Measurements from ENCODE around the gene RHBDD3.
"Not testable (repeated sequence)": the region's sequence is repeated elsewhere in the genome, so short reads cannot be mapped to it uniquely, and the experiment has no call there.

RHBDD3 gene

GRCh38 chr22:29247891-29248290 is 19.9 kb downstream of the RHBDD3 start:
- FAIRE-seq: not testable (repeated sequence)

- no peak for FAIRE-seq
Measured at GRCh38 chr22:29245626-29246385, 22.0 kb downstream of the RHBDD3 start.

- no peak for FAIRE-seq
Measured at GRCh38 chr22:29244785-29245625, 22.8 kb downstream of the RHBDD3 start.

GRCh38 chr22:29243874-29244446 is 23.8 kb downstream of the RHBDD3 start:
- FAIRE-seq: no peak

- FAIRE-seq: not testable (repeated sequence)
Measured at GRCh38 chr22:29240481-29240880, 27.3 kb downstream of the RHBDD3 start.

- no peak for FAIRE-seq
Measured at GRCh38 chr22:29233277-29233877, 34.4 kb downstream of the RHBDD3 start.

- FAIRE-seq: no peak
Measured at GRCh38 chr22:29231971-29232959, 35.5 kb downstream of the RHBDD3 start.

- no peak for FAIRE-seq
Measured at GRCh38 chr22:29230972-29231875, 36.6 kb downstream of the RHBDD3 start.

- no peak for FAIRE-seq
Measured at GRCh38 chr22:29226351-29226981, 41.3 kb downstream of the RHBDD3 start.

- FAIRE-seq: no peak
Measured at GRCh38 chr22:29225422-29226090, 42.2 kb downstream of the RHBDD3 start.

GRCh38 chr22:29224859-29225410 is 42.8 kb downstream of the RHBDD3 start:
- FAIRE-seq: no peak

GRCh38 chr22:29224121-29224858 is 43.5 kb downstream of the RHBDD3 start:
- no peak for FAIRE-seq

- FAIRE-seq: no peak
Measured at GRCh38 chr22:29219881-29220670, 47.7 kb downstream of the RHBDD3 start.

- FAIRE-seq: not testable (repeated sequence)
Measured at GRCh38 chr22:29219409-29219782, 48.4 kb downstream of the RHBDD3 start.

GRCh38 chr22:29218758-29219408 is 48.9 kb downstream of the RHBDD3 start:
- no peak for FAIRE-seq

- no peak for FAIRE-seq
Measured at GRCh38 chr22:29217827-29218757, 49.7 kb downstream of the RHBDD3 start.
